Embryonic facial prominence (tissue), 1 donor: ENCODE data around the gene SEMA4B.

Source experiments
- DNase-seq: peaks from one replicate; pipeline ENCODE4 v3.0.0-alpha.2; 2016; ENCODE audit errors: extremely low spot score

SEMA4B gene

DNA sequence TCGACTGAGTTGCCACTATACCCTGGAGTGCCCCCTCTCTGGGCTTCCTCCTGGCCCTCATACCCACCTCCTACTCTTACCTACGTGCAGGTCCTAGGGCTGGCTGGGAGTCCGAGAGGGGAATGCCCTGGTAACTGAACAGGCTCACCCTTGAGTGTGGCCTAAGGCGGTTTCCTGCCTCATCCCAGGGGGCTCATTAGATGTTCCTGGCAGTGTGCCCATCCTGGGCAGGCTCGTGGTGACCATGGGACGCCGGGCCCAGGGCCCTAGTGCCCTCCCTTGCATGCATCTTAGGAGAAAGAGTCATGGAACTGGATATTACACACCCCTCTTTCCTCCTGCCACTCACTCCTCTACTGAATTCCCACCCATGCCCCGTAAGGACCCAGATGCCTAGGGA lies 2.8 kb downstream of the SEMA4B start:
- no peak for DNase-seq

DNA sequence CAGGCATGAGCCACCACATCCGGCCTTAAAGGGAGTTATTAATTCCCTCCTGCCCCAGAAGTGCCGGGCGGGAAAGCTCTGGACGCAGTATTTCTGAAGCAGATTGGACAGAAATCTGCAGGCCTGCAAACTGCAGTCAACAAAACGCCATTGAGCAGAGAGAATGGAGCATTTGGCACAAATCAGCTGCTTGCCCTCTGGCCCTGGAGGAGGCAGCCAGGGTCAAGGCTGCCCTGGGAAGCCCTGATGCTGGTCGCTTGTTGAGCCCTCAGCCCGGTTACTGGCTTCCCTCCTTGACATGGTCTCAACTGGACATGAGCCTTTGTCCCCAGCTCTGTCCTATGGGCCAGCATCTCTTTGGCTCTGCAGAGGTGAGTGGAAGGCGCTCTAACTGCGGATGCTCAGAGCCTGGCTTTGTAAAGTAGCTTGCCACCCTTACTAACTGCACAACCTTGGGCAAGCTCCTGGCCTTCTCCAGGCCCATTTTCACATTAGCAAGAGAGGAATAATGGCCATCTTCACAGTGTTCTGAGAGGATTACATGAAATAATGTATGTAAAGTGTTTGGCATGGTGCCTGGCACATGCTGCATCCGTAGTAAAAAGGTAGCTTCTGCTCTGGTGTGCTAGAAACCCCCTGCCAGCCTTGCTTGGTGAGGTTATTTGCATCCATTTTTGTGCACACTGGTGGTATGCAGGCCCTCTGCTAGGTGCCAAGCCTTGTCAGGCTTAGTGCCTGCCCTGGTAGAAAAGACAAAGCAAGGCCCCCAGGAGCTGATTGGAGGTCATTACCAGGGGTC lies 4.1 kb downstream of the SEMA4B start:
- DNase-seq = no peak

DNA sequence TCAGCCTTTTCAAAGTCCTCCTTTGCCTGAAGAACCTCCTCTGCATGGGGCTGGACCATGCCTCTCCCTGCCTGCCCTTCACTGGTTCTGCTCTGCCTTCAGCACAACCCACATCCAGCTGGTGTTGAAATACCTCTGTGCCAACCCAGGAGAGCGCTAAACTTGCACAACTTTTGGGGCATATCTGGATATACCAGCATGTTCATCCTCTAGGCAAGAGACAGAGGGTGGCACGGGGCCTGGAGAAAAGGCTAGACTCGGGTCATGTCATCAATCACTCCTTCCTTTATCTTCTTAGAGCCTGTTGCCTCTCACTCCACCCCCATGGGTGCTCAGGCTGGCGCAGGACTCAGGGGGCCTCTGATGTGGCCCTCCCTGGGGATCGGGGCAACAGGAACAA lies 4.8 kb downstream of the SEMA4B start:
- no peak for DNase-seq

DNA sequence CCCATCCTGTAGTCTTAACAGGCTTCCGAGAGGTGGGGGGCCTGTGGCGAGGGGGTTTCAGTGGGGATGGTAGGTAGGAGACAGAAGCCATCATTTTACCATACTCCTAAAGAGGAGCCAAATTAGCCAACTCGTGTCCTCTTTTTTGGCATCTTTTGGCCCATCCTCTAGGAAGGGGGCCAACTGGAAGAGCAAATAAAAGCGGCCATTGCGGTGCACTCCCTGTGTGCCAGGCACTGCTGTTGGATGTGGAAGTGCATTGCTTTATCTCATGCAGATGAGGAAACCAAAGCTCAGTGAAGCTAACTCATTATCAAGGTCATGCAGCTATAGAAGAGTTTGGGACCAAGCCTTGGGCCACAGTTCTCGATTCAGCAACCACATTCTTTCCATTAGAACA lies 6.1 kb downstream of the SEMA4B start:
- no peak for DNase-seq

DNA sequence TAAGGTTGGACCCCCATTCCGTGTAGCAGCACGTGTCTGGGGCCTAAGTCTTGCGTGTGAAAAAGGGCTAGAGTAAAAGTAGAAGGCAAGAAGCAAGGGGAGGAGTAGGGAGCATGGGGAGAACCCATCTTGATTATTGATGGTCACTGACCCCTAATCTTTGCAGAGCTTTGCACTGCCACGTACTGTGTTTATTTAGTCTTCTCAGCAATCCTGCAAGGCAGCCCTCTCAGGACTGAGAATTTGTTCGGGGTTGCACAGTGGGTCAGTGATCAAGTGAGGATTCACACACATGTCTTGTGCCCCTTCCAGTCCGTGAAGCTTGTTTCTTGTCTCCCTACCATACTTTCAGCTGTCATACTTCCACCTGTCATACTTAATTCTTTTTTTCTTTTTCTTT lies 7.2 kb downstream of the SEMA4B start:
- DNase-seq = no peak

DNA sequence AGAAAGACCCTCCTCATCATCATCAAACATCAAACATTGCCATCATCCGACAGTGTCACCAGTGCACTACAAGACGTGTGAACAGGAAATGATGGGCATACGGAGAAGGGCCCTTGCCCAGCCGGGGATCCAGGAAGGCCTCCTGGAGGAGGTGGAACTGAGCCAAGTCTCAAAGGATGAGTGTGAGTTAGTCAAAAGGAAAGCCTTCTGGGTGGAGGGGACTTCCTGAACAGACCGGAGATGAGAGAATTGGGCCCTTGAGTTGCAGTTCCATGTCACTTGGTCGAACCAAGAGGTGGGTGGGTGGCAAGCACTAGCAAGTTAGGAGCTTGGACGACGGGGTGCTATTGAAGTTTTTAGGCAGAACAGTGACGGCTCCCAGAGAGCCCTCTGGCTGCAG lies 8.5 kb downstream of the SEMA4B start:
- no peak for DNase-seq

DNA sequence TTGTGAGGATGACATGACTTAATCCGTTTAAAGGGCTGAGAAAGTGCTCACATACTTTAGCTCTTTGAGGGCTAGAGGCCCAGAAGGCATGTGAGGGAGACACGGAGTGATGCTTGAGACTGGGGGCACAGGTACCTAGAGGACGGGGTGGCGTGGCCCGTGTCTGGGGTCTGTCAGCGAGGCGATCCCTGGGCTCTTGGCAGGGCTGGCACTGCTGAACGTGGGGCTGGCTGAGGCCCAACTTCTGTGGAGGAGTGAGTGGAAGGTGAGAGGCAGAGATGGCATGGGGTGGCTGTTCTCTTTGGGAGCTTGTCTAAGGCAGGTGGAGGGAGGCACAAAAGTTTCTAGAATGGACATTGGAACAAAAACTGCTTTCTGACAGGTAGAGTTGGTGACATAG lies 9.5 kb downstream of the SEMA4B start:
- DNase-seq = no peak

DNA sequence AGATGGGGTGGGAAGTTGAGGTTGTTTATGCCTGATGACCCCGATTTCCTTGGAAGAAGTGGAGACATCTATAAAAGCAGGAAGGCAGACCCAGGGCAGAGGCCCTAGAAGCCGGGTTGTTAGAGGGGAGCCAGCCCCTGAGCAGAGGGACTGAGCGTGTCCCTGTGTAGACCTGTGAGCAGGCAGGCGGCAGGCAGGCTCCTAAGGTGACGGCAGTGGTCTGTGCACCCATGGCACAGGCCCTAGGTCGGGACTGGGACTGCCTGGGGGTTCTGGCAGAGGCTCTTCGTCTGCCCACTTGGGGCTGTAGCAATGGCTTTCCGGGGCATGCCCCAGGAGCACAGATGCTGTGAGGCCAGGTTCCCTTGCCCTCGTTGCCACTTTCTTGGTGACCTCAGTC lies 9.9 kb downstream of the SEMA4B start:
- DNase-seq = no peak

DNA sequence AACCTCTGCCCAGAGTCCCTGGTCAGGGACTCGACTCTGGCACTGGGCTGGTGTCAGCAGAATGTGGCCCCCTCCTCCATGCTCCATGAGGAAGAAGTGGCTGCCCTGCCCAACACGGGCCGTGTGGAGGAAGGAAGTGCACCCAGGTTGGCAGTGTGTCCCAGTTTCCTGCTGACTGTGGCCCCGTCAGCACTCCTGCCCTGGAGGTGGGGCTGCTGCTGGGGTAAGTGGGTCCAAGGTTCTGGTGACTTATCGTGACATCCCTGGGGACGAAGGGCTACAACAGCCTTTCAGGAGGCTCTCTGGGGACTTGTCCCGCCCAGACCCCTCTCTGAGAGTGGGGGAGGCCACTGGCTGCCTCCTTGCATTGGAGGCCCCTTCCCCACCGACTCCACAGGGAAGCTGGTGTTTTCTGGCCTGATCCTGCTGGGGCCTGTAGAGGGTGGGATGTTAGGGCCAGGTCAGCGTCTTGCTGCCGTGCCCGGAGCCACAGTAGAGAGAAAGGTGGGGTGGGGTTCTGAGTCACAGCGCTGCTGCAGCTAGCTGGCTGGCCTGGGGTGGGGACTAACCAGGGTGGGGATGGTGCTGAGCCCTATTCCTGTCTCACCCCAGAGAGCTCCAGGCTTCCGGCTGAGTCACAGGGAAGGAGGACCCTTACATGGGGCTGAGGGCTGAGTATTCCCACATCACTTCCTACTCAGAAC lies 10.5 kb downstream of the SEMA4B start:
- DNase-seq = no peak

DNA sequence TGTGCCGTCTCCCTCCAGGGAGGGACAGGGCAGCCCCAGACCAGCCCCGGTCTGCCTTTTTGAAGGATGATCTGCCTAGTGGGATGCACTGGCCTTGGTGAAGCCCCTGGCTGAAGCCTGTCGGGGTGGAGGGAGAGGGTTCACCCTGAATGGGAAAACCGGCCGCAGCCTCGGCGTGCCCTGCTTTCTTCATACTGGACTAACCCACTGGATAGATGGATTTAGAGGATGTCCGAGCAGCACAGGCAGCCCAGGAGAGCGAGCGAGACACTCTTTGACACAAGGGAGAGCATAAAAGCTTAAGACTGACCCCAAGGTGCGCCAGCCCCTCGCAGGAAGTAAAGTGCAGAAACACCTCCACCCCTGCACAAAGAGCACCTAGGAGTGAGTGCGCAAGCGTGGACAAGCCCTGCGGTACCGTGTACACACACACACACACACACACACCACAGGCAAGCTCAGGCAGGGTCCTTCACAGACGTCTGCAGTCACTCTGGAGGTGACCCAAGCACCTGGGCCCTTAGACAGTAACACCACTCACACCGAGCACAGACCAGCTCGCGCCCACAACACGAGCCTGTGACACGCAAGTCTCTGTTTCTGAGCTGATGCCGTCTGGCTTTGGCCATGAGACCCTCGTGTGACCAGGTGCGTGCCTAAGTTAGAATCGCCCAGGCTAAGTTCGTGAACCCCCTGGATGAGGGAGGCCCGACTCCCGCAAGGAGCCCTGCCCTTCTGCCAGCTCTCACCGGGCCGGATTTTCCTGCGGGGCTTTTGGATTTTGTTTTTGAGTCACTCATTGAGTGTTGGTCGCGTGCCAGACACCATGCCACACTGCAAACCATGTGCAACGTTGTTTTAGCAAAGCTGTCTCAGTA lies 11.3 kb downstream of the SEMA4B start:
- DNase-seq = no peak

DNA sequence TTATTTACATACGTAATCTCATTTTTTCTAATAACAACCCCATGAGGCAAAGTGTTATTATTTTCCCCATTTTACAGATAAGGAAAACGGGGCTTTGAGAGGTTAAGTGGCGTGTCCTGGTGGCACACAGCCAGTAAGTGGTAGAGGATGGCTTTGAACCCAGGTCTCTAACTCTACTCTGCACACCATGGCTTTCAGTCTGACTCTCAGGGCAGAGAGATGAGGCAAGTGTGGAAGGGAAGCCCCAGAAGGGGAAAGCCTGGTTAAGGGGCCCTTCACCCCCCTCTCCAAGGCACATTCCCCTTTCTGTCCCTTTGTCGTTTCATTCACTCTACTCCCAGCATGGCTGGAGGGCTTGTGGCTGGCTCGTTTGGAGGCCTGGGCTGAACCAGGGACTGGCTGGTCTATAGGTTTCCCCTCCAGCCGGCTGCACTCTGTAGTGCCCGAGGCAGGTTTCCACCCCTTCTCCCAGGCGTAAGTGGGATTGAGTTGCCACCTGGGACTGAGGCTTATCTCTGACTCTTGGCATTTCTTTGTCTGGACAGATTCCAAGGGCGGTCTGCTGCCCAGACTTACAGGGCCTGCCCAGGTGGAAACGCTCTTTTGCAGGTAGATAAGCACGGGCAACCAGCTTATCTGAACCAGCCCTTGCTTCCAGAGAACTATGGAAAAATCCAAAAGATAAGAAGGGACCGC lies 12.1 kb downstream of the SEMA4B start:
- DNase-seq = no peak

DNA sequence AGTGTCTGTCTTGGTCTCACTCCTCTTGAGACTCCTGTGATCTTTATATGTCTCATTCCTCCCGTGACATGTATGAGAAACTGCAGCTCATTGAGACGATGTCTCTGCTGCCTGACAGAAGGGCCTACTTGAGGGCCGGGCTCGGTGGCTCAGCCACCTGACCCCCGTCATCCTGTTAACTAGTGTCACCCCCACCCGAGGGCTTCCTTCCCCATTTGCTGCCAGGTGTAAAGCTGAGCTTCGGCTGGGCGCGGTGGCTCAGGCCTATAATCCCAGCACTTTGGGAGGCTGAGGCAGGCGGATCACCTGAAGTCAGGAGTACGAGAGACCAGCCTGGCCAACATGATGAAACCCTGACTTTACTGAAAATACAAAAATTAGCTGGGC lies 12.7 kb downstream of the SEMA4B start:
- no peak for DNase-seq

DNA sequence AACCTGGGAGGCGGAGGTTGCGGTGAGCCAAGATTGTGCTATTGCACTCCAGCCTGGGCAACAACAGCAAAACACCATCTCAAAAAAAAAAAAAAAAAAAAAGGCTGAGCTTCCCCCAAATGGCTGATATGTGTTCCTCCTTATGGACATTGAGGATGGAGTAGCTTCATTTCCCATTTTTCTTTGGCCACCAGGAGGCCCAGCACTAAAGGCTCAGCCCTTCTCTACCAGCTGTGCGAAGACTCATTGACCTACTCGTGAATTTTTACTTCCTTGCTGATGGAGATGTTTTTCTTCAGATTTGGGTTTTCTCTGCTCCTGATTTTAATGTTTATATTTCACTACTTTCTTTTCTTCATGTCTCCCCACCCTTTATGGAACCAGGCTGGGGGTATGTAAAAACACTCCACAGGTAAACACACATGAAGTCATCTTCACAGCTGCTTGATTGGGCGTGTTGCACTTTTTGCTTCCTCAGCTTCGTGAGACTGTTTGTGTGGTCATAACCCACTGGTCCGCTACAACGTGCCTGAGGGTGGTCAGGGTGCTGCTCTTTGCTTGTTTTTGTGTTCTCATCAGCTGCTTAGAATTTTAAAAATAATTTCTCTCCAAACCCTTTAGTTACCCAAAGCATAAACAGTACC lies 13.5 kb downstream of the SEMA4B start:
- no peak for DNase-seq

DNA sequence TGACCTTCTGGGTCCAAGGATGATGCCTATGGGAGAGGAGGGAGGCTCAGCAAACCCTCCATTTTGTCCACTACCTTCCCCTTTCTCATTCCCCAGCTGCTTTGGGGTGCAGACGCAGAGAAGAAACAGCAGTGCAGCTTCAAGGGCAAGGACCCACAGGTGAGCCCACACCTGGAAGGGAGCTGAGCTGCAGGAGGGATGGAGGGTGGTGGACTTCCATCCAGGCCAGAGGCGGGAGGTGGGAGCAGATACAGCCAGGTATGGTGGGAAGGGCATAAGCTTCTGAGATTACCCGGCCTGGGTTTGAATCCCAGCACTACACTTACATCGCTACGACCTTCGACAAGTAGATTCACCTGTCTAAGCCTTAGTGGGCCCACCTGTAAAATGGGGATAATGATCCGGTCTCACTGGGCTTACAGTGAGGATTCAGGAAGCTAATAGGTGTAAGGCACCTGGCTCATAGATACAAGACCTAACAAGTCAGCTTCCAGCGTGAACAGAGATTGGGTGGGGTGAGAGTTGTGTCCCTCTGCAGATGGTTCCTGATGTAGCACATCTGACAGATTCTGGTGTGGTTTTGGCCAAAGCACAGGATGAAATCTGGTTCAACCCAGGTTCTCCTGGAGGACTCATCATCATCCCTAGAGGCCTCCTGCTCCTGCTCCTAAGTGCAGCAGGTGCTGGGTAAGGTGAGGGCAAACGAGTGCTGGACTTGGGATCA lies 16.7 kb downstream of the SEMA4B start:
- no peak for DNase-seq

DNA sequence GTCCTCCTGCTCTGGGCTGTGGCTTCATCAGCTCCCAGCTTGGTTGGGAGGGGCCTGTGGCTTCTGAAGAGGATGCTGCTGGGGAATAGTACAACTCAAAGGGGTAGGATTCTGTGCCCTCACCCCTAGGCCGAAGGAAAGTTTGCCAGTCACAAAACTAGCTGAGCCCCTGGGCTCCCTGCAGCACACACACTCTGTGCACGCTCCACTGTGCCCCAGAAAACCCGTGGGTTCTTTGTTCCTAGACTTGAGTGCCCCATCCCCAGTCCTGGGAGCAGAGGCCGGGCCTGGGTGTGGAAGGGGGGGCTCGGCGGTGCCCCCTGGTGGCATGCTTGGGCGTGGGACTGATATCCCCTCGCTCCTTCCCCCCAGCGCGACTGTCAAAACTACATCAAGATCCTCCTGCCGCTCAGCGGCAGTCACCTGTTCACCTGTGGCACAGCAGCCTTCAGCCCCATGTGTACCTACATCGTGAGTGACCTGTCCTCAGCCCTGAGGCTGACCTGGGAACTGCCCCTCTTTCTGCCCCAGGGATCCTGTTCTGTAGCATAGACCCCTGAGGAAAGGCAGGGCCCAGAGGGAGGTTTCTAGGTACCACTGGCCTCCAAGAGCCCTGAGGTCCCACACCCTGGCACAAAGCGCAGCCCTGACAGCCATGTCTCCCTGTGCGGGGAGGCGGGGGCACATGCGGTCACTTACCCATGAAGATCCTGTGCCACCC lies 18.5 kb downstream of the SEMA4B start:
- DNase-seq = no peak

DNA sequence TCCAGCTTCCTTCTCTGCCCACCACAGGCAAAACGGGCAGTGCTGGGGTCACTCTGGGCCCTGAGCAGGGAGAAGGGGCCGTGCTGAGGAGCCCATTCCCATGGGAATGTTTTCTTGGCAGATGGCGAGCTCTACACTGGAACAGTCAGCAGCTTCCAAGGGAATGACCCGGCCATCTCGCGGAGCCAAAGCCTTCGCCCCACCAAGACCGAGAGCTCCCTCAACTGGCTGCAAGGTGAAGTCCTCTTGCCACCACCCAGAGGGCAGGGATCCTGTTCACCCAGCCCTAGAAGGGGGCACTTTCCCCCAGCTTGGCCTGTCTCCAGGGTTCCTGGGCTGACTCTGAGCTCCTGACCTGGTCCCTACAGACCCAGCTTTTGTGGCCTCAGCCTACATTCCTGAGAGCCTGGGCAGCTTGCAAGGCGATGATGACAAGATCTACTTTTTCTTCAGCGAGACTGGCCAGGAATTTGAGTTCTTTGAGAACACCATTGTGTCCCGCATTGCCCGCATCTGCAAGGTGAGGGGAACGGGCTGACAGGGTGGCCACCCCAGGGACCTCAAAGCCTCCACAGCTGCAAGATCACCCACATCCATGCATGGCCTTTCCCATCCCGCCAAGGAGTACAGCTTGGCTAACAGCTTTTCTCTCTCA lies 20.2 kb downstream of the SEMA4B start:
- no peak for DNase-seq

DNA sequence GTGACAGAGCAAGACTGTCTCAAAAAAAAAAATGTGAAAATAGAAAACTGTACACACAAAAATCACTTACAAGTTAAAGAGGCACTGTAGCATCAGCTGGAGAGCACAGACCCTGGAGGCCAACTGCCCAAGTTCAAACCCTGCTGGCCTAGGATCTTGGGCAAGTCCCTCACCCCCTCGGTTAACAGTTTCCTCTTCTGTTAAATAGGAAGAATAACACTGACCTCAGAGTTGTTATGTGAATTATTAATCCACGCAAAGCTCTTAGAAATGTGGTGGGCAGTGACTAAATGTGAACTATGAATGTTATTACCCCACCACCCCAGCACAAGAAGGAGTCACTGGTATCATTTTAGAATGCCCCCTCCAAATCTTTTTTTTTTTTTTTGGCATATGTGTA lies 21.4 kb downstream of the SEMA4B start:
- DNase-seq = no peak

DNA sequence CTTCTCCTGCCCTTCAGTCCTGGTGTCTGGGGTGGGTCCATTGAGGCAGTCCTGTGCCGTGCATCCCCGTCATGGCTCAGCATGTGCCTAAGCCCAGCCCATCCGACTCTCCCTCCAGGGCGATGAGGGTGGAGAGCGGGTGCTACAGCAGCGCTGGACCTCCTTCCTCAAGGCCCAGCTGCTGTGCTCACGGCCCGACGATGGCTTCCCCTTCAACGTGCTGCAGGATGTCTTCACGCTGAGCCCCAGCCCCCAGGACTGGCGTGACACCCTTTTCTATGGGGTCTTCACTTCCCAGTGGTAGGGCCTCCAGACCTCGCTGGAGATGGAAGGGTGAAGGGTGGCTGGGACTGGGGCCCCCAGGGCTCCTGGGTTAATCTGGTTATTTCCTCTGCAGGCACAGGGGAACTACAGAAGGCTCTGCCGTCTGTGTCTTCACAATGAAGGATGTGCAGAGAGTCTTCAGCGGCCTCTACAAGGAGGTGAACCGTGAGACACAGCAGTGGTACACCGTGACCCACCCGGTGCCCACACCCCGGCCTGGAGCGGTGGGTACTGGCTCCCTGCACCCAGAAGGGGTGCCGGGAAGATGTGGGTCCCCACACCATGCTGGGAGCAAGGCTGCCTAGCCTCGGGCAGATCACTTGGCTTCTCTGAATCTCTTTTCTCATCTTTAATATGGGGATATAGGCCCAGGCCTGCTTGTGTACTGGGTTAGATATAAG lies 22.5 kb downstream of the SEMA4B start:
- DNase-seq = no peak

DNA sequence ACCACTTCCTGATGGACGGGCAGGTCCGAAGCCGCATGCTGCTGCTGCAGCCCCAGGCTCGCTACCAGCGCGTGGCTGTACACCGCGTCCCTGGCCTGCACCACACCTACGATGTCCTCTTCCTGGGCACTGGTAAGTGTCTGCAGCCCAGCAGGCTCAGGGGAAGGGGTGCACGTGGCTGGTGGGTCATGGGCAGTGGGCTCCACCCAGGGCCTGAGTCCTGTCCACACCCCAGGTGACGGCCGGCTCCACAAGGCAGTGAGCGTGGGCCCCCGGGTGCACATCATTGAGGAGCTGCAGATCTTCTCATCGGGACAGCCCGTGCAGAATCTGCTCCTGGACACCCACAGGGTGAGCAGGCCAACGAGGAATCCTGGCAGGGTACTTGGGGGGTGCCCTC lies 23.9 kb downstream of the SEMA4B start:
- DNase-seq = no peak
